Esophagus muscularis mucosa (tissue), 4 donors: ENCODE data around the gene PPP1R16B. TPM values are rescaled to one million over a fixed set of nuclear protein-coding genes. Genes with fewer than 3 reads are reported as not detected.

Experiments used
- DNase-seq: peaks from one replicate; pipeline ENCODE4 v3.0.0-alpha.2; 2017; ENCODE audit errors: extremely low spot score
- H3K27ac ChIP-seq, 4 donors: fragments of 200-600 bp; sonication (generic); replicated peaks in 1 of 4; 1 replicate in 3 of 4; 2 replicates in 1 of 4; pipeline ENCODE4 v1.5.1; 2016 to 2019; ENCODE audit warnings: mild to moderate bottlenecking in 1 of 4
- H3K27me3 ChIP-seq, 4 donors: fragments of 200-600 bp; sonication (generic); one replicate each; pipeline versions ENCODE4 v1.5.1 to v1.6.0; 2016 to 2019
- H3K36me3 ChIP-seq, 4 donors: fragments of 200-600 bp; sonication (generic); one replicate each; pipeline ENCODE4 v1.5.1; 2016 to 2019
- H3K4me1 ChIP-seq, 4 donors: fragments of 200-600 bp; sonication (generic); one replicate each; pipeline ENCODE4 v1.5.1; 2016 to 2019
- H3K4me3 ChIP-seq, 4 donors: fragments of 200-600 bp; sonication (generic); 1 replicate in 2 of 4; 2 replicates in 2 of 4; pipeline ENCODE4 v1.5.1; 2016 to 2019; ENCODE audit warnings: mild to moderate bottlenecking in 4 of 4, moderate library complexity in 1 of 4
- H3K9me3 ChIP-seq, 4 donors: fragments of 200-600 bp; sonication (generic); 1 replicate in 3 of 4; 2 replicates in 1 of 4; pipeline ENCODE4 v1.5.1; 2016 to 2019
- EP300 ChIP-seq: sonication (generic); formaldehyde crosslinking; IDR thresholded peaks from one replicate; pipeline ENCODE4 v1.6.1; 2017; ENCODE audit warnings: antibody characterized with exemption
- POLR2A ChIP-seq: fragments of 450-650 bp; IDR thresholded peaks from one replicate; pipeline ENCODE4 v1.6.1; 2017; ENCODE audit warnings: antibody characterized with exemption, moderate library complexity, mild to moderate bottlenecking, low read depth
- POLR2AphosphoS5 ChIP-seq, 2 donors: sonication (generic); formaldehyde crosslinking; IDR thresholded peaks; one replicate each; pipeline ENCODE4 v1.6.1; 2017; ENCODE audit warnings: antibody characterized with exemption in 2 of 2
- WGBS: methylation state at CpG from one replicate; pipeline ENCODE4 v1.1.5; 2018; 5-methylcytosine and 5-hydroxymethylcytosine counted together
- intact Hi-C: fragments of 100-400 bp; cut with DNase I; formaldehyde crosslinking; loops from one replicate; pipeline ENCODE4 v1.15.1; 2023
- total RNA-seq, 4 donors: library from RNA; depleted of rRNA; stranded (reverse); fragments of >200 nt; gene quantifications; one replicate each; pipeline versions ENCODE4 v1.1.0 to v1.2.1, GENCODE V29; 2016
- TF ChIP-seq, protein P1 (sequence below), 3 experiments: fragments of 200-600 bp in 2 of 3; fragments of 450-650 bp in 1 of 3; sonication (generic) in 2 of 3; IDR thresholded peaks; one replicate each; pipeline ENCODE4 v1.5.1; 2017 to 2019; ENCODE audit warnings: antibody characterized with exemption in 3 of 3, mild to moderate bottlenecking in 2 of 3, moderate library complexity in 1 of 3

The PPP1R16B gene
- total RNA-seq, 4 donors from 2014 or later: 3.7 to 12.1 (median 6.8) TPM

DNA sequence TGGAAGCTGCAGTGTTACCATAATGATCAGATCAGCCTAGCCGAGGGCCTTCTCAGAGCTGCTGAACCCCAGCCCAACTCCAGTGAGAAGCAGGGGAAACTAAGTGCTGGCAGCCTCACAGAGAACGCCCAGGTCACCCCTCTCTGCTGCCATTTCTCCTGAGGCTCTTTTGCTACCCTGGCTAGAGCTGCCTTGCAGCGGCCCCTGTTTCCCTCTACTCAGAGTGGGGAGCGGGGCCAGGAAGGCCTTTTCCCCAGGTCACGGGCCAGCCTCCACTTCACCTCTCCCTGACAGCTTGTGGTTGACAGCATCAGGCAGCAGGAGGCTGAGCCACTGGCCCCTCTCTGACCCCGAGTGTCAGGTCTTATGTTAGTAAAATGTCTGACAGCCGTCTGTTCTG lies 34.5 kb upstream of the PPP1R16B start:
- Histone ChIP-seq H3K4me3 (no peak overlapping the region), H3K36me3 (peaks cover 62 to 98% (median 84%) of the 10 kb centered on the region in 4 donors), H3K27me3 (no peaks in the 10 kb centered on the region), H3K4me1 (no peaks in the 10 kb centered on the region), H3K27ac (no peak overlapping the region), H3K9me3 (no peaks in the 10 kb centered on the region)
- TF ChIP-seq EP300 (no peak), POLR2AphosphoS5 (IDR thresholded peaks at IDR 0.05) (no peak), POLR2A (no peak)
- no peak for DNase-seq
- WGBS: 82% methylated on average over 5 of the region's 7 CpGs
- intact Hi-C loops: no loop called here

DNA sequence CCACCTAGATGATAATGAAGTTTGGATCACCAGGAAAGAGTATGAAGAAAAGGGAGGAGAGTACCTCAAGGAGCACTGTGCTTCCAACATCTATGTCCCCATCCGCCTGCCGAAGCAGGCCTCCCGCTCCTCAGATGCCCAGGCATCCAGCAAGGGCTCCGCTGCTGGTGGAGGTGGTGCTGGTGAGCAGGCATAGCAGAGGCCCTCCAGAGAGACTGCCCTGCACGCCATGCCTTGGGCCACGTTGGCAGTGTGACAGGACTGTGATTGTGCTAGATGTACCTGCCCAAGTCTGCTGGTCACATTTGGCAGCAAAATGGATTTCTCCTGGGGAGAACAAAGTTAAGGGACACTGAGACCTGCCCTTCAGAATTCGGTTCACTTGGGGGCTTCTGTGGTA lies 33.9 kb upstream of the PPP1R16B start:
- Histone ChIP-seq H3K27ac (no peak overlapping the region), H3K36me3 (peaks cover 56 to 92% (median 79%) of the 10 kb centered on the region in 4 donors), H3K9me3 (no peaks in the 10 kb centered on the region), H3K4me1 (no peaks in the 10 kb centered on the region), H3K4me3 (no peak overlapping the region), H3K27me3 (no peaks in the 10 kb centered on the region)
- TF ChIP-seq EP300 (no peak), POLR2AphosphoS5 (IDR thresholded peaks at IDR 0.05) (no peak)
- TF ChIP-seq, protein P1, sequence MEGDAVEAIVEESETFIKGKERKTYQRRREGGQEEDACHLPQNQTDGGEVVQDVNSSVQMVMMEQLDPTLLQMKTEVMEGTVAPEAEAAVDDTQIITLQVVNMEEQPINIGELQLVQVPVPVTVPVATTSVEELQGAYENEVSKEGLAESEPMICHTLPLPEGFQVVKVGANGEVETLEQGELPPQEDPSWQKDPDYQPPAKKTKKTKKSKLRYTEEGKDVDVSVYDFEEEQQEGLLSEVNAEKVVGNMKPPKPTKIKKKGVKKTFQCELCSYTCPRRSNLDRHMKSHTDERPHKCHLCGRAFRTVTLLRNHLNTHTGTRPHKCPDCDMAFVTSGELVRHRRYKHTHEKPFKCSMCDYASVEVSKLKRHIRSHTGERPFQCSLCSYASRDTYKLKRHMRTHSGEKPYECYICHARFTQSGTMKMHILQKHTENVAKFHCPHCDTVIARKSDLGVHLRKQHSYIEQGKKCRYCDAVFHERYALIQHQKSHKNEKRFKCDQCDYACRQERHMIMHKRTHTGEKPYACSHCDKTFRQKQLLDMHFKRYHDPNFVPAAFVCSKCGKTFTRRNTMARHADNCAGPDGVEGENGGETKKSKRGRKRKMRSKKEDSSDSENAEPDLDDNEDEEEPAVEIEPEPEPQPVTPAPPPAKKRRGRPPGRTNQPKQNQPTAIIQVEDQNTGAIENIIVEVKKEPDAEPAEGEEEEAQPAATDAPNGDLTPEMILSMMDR (IDR thresholded peaks at IDR 0.05): no peak
- DNase-seq: no peak
- intact Hi-C loops: no loop called here
- WGBS: 90% methylated on average over 4 of the region's 7 CpGs

DNA sequence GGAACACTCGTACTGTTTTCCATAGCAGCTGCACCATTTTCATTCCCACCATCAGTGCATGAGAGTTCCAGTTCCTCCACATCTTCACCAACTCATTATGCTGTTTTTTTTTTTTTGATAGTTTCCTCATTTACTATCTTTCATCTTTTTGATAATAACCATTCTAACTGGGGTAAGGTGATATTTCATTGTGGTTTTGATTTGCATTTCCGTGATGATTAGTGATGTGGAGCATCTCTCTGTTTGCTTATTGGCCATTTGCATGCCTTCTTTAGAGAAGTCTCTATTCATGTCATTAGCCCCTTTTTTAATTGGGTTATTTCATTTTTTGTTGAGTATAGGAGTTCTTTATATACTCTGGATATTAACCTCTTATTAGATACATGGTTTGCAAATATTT lies 31.3 kb upstream of the PPP1R16B start:
- H3K27me3 ChIP-seq: no peaks in the 10 kb centered on the region
- no peak overlapping the region for H3K27ac ChIP-seq
- WGBS: 98% methylated on average over 2 of the region's 2 CpGs
- no peaks in the 10 kb centered on the region for H3K9me3 ChIP-seq
- DNase-seq: no peak
- no peaks in the 10 kb centered on the region for H3K4me1 ChIP-seq
- H3K36me3 ChIP-seq: peaks cover 46 to 66% (median 56%) of the 10 kb centered on the region in 4 donors
- TF ChIP-seq, protein P1 (IDR thresholded peaks at IDR 0.05): no peak
- TF ChIP-seq POLR2AphosphoS5 (IDR thresholded peaks at IDR 0.05) (no peak), POLR2A (no peak), EP300 (no peak)
- intact Hi-C loops: no loop called here
- H3K4me3 ChIP-seq: no peak overlapping the region

DNA sequence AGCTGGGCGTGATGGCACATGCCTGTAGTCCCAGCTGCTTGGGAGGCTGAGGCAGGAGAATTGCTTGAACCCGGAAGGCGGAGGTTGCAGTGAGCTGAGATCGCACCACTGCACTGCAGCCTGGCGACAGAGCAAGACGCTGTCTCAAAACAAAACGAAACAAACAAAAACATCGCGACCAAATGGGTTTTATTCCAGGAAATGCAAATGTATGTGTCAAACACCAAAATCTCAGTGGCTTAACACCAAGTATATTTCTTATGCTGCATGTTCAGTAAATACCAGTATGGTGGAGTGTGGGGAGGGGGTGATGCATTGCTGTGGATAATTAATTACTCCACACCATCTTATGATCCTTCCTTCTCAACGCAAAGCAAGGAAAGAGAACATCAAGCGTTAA lies 29.1 kb upstream of the PPP1R16B start:
- H3K36me3 ChIP-seq: peaks cover 31 to 45% (median 36%) of the 10 kb centered on the region in 4 donors
- no peak for TF ChIP-seq POLR2AphosphoS5 (IDR thresholded peaks at IDR 0.05)
- TF ChIP-seq POLR2A: no peak
- TF ChIP-seq EP300: no peak
- TF ChIP-seq, protein P1 (IDR thresholded peaks at IDR 0.05): no peak
- no peaks in the 10 kb centered on the region for H3K9me3 ChIP-seq
- no peak overlapping the region for H3K4me3 ChIP-seq
- whole genome bisulfite sequencing: 95% methylated on average over 11 of the region's 11 CpGs
- no peak overlapping the region for H3K27ac ChIP-seq
- no peaks in the 10 kb centered on the region for H3K4me1 ChIP-seq
- no peaks in the 10 kb centered on the region for H3K27me3 ChIP-seq
- intact Hi-C loops: no loop called here
- no peak for DNase-seq

DNA sequence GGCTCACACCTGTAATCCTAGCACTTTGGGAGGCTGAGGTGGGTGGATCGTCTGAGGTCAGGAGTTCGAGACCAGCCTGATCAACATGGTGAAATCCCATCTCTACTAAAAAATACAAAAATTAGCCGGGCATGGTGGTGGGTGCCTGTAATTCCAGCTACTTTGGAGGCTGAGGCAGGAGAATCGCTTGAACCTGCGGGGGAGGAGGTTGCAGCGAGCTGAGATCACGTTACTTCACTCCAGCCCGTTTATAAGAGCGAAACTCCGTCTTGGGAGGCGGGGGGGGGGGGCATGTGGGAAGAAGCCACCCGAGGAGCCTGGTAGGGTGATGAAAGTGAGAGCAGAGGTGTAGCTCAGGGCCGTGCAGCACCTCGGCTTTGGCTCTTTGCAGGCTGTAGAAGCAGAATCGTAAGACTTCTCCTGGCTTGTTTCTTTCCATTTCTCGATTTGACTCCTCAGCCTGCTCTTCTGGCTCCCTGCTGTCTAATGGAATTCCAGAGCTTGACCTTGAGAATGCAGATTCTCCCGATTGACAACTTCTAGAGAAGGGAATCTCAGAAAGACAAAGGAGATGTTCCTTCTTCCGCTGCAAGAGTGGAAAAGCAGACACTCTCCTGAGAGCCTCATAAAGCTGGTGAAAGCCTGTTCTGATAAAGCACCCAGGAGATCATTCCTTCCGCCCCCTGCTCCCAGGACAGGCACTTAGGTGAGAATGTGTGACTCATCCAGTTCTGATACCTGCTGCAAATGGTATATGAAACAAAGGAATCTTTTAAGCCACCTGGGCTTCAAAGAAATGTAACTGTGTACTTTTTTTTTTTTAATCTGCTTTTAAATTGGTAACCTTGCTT lies 26.0 kb upstream of the PPP1R16B start:
- TF ChIP-seq POLR2AphosphoS5 (IDR thresholded peaks at IDR 0.05) (no peak), EP300 (no peak), POLR2A (no peak)
- TF ChIP-seq, protein P1 (IDR thresholded peaks at IDR 0.05): no peak

More for the DNA sequence above, 26.0 kb upstream of the PPP1R16B start:
- H3K36me3 ChIP-seq: peaks cover 1 to 13% (median 6%) of the 10 kb centered on the region in 4 donors
- intact Hi-C loops: no loop called here
- no peak overlapping the region for H3K27ac ChIP-seq
- no peak for DNase-seq
- no peaks in the 10 kb centered on the region for H3K27me3 ChIP-seq
- H3K4me1 ChIP-seq: no peaks in the 10 kb centered on the region
- H3K9me3 ChIP-seq: no peaks in the 10 kb centered on the region
- H3K4me3 ChIP-seq: no peak overlapping the region
- 63% methylated on average over 17 of the region's 19 CpGs for WGBS
